Measurements from ENCODE around the gene SLC35A3. TPM values are rescaled to one million over a fixed set of nuclear protein-coding genes. Genes with fewer than 3 reads are reported as not detected.
"Not testable (repeated sequence)": the region's sequence is repeated elsewhere in the genome, so short reads cannot be mapped to it uniquely, and the experiment has no call there.

SLC35A3 gene
- total and polyA plus RNA-seq, 4 donors, result 10.8 to 53.8 (median 29.6) TPM

DNA sequence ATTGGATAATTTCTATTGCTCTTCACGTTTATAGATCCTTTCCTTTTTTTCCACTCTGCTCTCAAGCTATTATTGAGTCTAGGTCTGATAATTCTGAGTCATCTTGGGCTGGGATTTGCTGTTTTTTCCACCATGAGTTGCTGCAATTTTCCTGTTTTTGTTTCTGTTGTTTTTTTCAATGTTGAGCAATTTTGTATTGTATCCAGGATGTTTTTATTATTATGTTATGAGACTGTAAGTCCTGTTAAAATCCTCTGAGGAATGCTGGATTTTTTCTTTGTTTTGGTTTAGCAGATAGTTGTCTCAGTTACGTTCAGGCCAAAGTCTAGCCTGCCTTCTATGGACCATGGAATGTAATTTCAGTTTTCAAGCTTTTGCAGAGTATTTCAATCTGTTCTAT lies 13.0 kb upstream of the SLC35A3 start:
- H3K27ac ChIP-seq (ENCODE audit: low read depth in 1 of 2, low read length in 1 of 2), result no peak overlapping the region
- DNase-seq (no peak), ATAC-seq (ENCODE audit: insufficient read depth, low FRiP score) (no peak)
- H3K27me3 ChIP-seq (ENCODE audit: control insufficient read depth in 3 of 3, insufficient read depth in 3 of 3, low read length in 2 of 3), result no peaks in the 10 kb centered on the region
- 63 to 85% methylated on average over 2 of the region's 2 CpGs for whole genome bisulfite sequencing, 2 donors
- H3K4me3 ChIP-seq, result no peak overlapping the region
- no peaks in the 10 kb centered on the region for H3K36me3 ChIP-seq (ENCODE audit: control insufficient read depth in 4 of 4, insufficient read depth in 4 of 4, low read length in 4 of 4)
- TF ChIP-seq, protein P1, sequence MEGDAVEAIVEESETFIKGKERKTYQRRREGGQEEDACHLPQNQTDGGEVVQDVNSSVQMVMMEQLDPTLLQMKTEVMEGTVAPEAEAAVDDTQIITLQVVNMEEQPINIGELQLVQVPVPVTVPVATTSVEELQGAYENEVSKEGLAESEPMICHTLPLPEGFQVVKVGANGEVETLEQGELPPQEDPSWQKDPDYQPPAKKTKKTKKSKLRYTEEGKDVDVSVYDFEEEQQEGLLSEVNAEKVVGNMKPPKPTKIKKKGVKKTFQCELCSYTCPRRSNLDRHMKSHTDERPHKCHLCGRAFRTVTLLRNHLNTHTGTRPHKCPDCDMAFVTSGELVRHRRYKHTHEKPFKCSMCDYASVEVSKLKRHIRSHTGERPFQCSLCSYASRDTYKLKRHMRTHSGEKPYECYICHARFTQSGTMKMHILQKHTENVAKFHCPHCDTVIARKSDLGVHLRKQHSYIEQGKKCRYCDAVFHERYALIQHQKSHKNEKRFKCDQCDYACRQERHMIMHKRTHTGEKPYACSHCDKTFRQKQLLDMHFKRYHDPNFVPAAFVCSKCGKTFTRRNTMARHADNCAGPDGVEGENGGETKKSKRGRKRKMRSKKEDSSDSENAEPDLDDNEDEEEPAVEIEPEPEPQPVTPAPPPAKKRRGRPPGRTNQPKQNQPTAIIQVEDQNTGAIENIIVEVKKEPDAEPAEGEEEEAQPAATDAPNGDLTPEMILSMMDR (IDR thresholded peaks at IDR 0.05; ENCODE audit: control extremely low read depth, extremely low read depth), result no peak
- no peak overlapping the region for H3K9ac ChIP-seq (ENCODE audit: insufficient read depth in 1 of 2, low read length in 2 of 2)
- H3K9me3 ChIP-seq (ENCODE audit: control insufficient read depth in 4 of 4, insufficient read depth in 3 of 4, low read length in 3 of 4), result no peaks in the 10 kb centered on the region
- H3K4me1 ChIP-seq (ENCODE audit: control insufficient read depth in 5 of 5, insufficient read depth in 5 of 5, low read length in 5 of 5), result no peaks in the 10 kb centered on the region

DNA sequence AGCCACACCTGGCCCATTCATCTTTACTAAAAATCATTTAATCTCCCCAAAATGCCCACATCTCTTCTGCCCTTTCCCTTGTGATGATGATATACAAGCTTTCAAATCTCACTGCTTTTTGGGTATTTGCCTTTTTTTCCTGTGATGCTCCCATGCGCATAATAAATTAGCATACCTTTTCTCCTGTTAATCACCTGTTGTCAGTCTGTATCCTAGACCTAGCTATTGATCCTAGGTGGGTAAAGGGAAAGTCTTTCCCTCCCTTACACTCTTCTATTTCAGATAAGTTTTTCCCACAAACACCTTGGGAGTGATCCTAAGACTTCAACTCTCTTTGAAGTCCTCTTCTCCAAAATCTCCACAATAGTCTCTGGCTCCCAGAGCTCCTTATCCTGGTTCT lies 12.0 kb upstream of the SLC35A3 start:
- H3K36me3 ChIP-seq (ENCODE audit: control insufficient read depth in 4 of 4, insufficient read depth in 4 of 4, low read length in 4 of 4), result no peaks in the 10 kb centered on the region
- ATAC-seq (ENCODE audit: insufficient read depth, low FRiP score), result no peak
- no peak overlapping the region for H3K4me3 ChIP-seq
- TF ChIP-seq, protein P1 (IDR thresholded peaks at IDR 0.05; ENCODE audit: control extremely low read depth, extremely low read depth), result no peak
- no peaks in the 10 kb centered on the region for H3K4me1 ChIP-seq (ENCODE audit: control insufficient read depth in 5 of 5, insufficient read depth in 5 of 5, low read length in 5 of 5)
- H3K9ac ChIP-seq (ENCODE audit: insufficient read depth in 1 of 2, low read length in 2 of 2), result no peak overlapping the region
- no peaks in the 10 kb centered on the region for H3K27me3 ChIP-seq (ENCODE audit: control insufficient read depth in 3 of 3, insufficient read depth in 3 of 3, low read length in 2 of 3)
- H3K9me3 ChIP-seq (ENCODE audit: control insufficient read depth in 4 of 4, insufficient read depth in 3 of 4, low read length in 3 of 4), result no peaks in the 10 kb centered on the region
- DNase-seq, result no peak
- 93 to 97% methylated on average over 1 of the region's 1 CpG for WGBS, 2 donors
- no peak overlapping the region for H3K27ac ChIP-seq (ENCODE audit: low read depth in 1 of 2, low read length in 1 of 2)

- ATAC-seq (ENCODE audit: insufficient read depth, low FRiP score); H3K36me3 ChIP-seq (ENCODE audit: control insufficient read depth in 4 of 4, insufficient read depth in 4 of 4, low read length in 4 of 4); H3K27ac ChIP-seq (ENCODE audit: low read depth in 1 of 2, low read length in 1 of 2); H3K27me3 ChIP-seq (ENCODE audit: control insufficient read depth in 3 of 3, insufficient read depth in 3 of 3, low read length in 2 of 3); H3K4me1 ChIP-seq (ENCODE audit: control insufficient read depth in 5 of 5, insufficient read depth in 5 of 5, low read length in 5 of 5); H3K9me3 ChIP-seq (ENCODE audit: control insufficient read depth in 4 of 4, insufficient read depth in 3 of 4, low read length in 3 of 4); H3K4me3 ChIP-seq; H3K9ac ChIP-seq (ENCODE audit: insufficient read depth in 1 of 2, low read length in 2 of 2); DNase-seq: not testable (repeated sequence)
- 58 to 66% methylated on average over 7 of the region's 7 CpGs for WGBS, 2 donors
Measured at GRCh38 chr1:99959189-99959705, 10.5 kb upstream of the SLC35A3 start.

GRCh38 chr1:99960260-99960659 lies 9.5 kb upstream of the SLC35A3 start:
- WGBS, 2 donors, result 95 to 97% methylated on average over 3 to 5 of the region's 5 CpGs

More at GRCh38 chr1:99960260-99960659, 9.5 kb upstream of the SLC35A3 start:
- H3K4me1 ChIP-seq (ENCODE audit: control insufficient read depth in 5 of 5, insufficient read depth in 5 of 5, low read length in 5 of 5); H3K27ac ChIP-seq (ENCODE audit: low read depth in 1 of 2, low read length in 1 of 2); ATAC-seq (ENCODE audit: insufficient read depth, low FRiP score); DNase-seq; H3K4me3 ChIP-seq; H3K9me3 ChIP-seq (ENCODE audit: control insufficient read depth in 4 of 4, insufficient read depth in 3 of 4, low read length in 3 of 4); H3K36me3 ChIP-seq (ENCODE audit: control insufficient read depth in 4 of 4, insufficient read depth in 4 of 4, low read length in 4 of 4); H3K9ac ChIP-seq (ENCODE audit: insufficient read depth in 1 of 2, low read length in 2 of 2); H3K27me3 ChIP-seq (ENCODE audit: control insufficient read depth in 3 of 3, insufficient read depth in 3 of 3, low read length in 2 of 3): not testable (repeated sequence)

Measured in lung (tissue), 12 donors.